Sigmoid colon (tissue), 4 donors: ENCODE measurements around the gene ZRANB1.

Source experiments
- POLR2AphosphoS5 ChIP-seq, 4 donors: sonication (generic); formaldehyde crosslinking; IDR thresholded peaks; one replicate each; pipeline ENCODE4 v1.6.1; 2017; ENCODE audit warnings: antibody characterized with exemption in 4 of 4
- TF ChIP-seq, protein P1 (sequence below), 4 experiments: fragments of 450-650 bp in 3 of 4; fragments of 200-600 bp in 1 of 4; IDR thresholded peaks; one replicate each; pipeline ENCODE4 v1.5.1; 2016 to 2019; ENCODE audit warnings: antibody characterized with exemption in 4 of 4, mild to moderate bottlenecking in 3 of 4, moderate library complexity in 2 of 4

DNA sequence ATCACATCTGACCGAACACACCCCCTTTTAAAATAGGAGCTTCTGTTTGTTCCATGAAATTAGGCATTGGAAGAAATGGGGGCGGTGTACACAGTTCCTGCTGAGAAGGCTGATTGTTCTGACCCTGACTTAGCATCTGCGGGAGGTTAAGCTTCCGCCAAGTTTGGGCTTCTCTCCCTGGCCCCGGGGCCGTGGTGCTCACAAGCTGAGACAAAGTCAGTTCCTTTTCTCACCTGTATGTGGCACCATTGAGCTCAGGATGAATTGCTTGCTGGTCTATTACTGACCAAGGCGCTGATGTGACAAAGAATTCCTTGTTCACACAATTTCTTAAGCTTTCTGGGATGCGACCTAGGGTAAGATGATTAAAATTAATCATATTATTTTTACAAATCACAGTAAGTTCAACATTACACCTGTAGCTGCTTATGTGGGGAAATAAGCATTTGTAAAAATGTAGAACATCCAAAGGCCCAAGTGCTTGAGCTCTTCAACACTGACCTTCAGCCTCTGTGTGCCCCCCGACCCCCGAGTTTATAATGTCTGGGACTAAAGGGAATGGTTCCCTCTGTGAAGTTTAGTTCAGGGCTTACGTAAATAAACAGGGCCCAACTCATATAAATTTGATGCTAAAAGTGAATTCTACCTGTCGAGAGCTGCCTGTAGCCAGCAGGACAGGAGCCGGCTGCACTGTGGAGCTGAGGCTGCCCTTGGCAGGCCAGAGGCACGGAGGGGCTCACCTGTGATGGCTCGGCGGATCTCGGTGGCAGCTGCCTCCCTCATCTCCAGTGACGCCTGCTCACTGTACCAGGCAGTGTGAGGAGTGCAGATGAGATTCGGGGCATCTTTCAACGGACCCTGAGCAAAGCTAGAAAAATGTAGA is 50.8 kb downstream of the ZRANB1 start:
- TF ChIP-seq, protein P1, sequence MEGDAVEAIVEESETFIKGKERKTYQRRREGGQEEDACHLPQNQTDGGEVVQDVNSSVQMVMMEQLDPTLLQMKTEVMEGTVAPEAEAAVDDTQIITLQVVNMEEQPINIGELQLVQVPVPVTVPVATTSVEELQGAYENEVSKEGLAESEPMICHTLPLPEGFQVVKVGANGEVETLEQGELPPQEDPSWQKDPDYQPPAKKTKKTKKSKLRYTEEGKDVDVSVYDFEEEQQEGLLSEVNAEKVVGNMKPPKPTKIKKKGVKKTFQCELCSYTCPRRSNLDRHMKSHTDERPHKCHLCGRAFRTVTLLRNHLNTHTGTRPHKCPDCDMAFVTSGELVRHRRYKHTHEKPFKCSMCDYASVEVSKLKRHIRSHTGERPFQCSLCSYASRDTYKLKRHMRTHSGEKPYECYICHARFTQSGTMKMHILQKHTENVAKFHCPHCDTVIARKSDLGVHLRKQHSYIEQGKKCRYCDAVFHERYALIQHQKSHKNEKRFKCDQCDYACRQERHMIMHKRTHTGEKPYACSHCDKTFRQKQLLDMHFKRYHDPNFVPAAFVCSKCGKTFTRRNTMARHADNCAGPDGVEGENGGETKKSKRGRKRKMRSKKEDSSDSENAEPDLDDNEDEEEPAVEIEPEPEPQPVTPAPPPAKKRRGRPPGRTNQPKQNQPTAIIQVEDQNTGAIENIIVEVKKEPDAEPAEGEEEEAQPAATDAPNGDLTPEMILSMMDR (IDR thresholded peaks at IDR 0.05) = peak; percentile 46 to 85 (median 74)
- peak in 2 of 4 donors; percentile 62 to 63 for TF ChIP-seq POLR2AphosphoS5 (IDR thresholded peaks at IDR 0.05)
